Suppressor macrophage (primary cell): Measurements from ENCODE around the gene UBE2L3.
A peak's percentile ranks its signal among the peaks of the same experiment; 100 is the strongest.

Source experiments
- DNase-seq, 4 experiments: peaks; one replicate each; pipeline ENCODE4 v3.0.0-alpha.2; 2020 to 2022

The UBE2L3 gene

DNA sequence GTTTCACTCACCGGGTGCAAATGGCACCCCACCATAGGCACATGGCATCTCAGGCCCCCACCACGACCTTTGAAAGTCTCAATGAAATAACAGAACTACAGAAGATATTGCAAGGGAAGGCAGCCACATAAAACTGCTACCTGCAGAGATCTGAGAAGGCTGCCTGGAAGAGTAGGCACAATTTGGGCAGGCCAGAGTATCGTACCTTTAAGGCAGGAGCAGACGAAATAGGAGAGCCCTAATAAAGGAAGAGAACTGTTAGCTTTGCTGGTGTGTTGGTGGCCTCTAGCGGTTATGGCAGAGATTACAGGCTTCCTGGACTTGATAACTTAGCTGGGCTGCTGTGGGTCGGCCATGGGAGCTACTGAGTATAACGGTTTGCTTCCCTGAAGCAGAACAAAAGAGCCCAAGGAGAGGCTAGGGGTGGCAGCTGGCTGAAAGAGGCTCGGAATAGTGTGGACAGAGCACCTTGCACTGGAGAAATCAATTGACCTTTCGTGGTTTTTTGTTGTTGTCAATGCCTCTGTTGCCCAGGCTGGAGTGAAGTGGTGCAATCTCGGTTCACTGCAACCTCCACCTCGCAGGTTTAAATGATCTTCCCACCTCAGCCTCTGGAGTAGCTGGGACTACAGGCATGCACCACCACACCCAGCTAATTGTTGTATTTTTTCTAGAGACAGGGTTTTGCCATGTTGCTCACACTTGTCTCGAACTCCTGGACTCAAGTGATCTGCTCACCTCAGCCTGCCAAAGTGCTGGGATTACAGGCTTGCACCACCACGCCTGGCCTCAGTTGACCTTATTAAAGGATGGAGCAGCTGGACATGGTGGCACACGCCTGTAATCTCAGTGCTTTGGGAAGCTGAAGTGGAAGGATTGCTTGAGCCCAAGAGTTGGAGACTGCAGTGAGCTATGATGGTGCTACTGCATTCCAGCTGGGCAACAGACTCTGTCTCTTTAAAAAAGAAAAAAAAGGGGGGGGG is 79.4 kb downstream of the UBE2L3 start:
- peak; percentile 85 to 90 (median 87) for DNase-seq

GRCh38 chr22:21650280-21650679 is 82.8 kb downstream of the UBE2L3 start:
- DNase-seq: no peak

DNA sequence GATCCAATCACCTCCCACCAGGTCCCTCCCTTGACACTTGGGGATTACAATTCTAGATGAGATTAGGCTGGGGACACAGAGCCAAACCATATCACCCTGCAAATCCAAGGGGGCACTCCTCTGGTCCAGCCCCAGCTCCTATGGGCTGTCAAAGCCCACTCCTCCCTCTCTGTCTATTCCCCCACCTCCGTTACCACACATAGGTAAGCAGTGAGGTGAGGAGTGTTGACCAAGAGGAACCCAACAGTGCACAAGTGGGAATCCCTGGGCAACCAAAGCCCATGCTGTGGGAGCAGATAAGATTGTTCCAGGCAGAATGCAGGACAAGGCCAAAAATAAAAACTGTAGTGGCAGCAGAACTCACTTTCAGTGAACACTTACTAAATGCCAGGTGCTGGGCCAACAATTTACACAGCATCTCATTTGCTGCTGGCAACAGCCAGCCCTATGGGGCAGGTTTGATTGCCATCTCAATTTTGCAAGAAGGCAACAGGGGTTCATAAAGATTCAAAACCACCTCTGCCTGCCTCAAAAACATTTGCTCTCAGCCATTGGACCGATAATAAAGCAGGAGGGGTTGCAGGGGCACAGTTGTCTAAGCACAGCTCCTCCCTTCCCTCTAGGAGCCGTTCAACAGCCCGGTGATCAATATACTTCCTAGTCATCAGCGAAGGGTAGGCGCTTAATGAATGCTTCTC is 83.5 kb downstream of the UBE2L3 start:
- DNase-seq: no peak

DNA sequence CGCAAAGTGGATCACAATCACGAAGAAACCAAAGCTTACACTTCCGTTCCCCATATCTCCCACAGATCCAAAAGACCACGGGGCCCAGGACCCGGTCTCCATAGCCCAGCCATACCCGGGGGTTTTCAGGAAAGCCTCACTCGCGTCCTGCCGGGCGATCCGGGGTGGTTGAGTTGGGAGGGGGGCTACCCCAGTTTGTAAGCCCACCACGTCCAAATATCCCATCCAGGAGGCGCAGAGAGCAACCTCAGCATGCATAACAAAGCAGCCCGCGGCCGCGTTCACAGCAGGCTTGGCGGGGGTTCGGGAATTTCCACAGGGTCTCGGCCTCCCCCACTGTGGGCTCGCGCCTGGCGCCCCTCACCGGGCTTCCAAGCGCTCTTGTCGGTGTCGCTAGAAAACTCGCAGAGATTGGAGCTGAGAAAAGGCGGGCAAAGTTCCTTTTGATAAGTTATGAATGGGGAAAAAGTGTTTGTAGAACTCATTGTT is 84.1 kb downstream of the UBE2L3 start:
- peak in 2 of 4 experiments; percentile 5 to 12 for DNase-seq

DNA sequence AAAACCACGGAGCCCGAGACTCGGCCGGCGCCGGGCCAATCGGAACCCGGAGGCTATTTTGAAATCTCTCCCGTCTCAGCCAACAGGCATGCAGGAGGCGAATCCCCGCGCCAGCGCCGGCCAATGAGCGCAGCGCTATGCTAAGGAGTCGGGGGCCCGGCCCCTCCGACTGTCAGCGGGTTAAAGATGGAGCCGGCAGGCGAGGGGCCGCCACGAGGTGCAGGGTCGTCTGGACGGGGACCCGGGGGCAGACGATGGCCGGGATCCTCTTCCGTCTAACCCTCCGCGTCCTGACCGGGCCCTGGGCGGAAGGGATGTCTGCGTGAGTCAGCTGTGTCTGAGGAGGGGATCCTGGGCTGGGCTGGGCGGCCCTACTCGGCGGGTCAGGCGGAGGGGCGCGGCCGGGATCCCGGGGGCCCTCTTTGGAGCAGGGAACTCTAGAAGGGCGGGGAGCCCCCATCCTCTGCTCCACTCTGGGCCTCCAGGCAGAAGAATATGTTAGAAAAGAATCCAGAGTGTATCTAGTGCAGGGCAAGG is 84.6 kb downstream of the UBE2L3 start:
- peak; percentile 89 to 95 (median 91) for DNase-seq

DNA sequence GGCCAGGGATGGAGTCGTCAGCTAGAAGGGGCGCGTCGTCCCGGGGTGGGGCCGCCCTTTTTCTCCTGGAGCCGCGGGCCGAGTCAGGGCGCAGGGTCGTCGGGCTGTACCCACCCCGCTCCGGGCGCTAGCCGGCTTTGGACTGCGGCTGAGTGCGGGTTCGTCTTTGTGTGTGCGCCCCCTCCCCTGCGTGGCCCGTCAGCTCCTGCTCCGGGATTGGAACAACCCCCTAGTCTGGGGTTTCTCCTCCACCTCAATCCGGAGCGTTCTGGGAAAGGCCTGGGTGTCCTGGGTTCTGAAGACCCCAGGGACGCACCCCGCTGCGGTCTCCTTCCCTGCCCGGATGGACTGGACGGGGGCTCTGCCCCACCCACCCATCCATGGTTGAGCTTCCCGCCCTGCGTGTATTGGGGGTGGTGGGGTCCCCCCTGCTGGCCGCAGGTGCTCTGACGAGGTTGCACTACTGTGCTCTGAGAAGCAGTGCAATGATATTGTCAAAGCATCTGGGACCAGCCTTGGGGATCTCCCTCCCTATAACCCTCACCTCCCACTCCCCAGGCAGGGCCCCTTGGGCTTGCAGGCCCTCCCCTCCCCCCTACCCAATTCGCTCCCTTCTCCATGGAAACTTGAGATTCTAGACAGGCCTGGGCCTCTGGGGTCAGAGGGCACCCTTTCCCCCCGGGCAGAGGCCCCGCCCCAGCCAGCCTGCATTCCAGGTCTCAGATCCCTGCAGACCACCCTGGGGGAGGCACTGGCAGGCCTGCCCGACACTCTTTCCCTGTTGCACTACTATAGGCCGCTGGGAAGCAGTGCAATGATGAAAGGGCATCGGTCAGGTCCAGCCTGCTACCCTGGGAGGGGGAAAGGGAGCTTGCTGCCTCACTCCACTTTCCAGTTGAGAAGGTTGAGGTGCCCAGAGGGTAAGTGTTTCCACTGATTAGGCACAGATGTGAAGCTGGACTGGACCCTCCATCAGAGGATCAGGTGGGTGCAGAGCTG is 85.3 kb downstream of the UBE2L3 start:
- DNase-seq: no peak

GRCh38 chr22:21657020-21657359 is 89.5 kb downstream of the UBE2L3 start:
- no peak for DNase-seq

DNA sequence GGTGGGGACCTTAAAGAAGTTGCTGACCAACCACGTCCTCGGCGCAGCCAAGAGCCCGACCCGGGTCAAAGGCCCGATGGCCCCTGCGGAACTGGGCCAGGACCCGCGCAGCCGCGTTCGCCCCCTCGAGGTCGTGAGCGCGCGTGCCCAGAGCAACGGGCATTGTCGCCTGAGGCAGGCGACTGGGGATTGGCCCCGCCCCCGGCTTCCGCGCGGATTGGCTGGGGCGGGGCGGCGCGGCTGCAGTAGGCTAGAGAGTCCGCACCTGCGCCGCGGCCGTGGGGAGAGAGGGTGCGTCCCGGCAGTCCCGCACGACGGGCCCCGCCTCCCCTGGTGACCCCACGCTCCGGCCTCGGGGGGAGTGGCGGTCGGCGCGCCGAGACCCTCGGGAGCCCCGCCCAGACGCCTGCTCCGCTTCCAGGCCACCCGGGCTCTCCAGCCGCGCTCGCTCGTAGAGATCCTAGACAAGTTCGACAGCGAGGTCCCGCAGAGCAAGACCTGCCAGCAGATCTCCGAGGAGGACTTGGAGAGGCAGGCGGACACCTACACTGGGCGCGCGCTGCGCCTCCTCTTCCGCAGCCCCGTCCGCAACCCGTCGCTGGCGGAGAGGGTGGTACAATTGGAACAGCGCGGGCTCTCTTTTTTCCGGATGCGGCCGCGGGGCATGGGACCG is 90.0 kb downstream of the UBE2L3 start:
- DNase-seq: peak; percentile 79 to 91 (median 82)

- no peak for DNase-seq
Measured at GRCh38 chr22:21659864-21660525, 92.5 kb downstream of the UBE2L3 start.

- DNase-seq: no peak
Measured at GRCh38 chr22:21660904-21661303, 93.4 kb downstream of the UBE2L3 start.

DNA sequence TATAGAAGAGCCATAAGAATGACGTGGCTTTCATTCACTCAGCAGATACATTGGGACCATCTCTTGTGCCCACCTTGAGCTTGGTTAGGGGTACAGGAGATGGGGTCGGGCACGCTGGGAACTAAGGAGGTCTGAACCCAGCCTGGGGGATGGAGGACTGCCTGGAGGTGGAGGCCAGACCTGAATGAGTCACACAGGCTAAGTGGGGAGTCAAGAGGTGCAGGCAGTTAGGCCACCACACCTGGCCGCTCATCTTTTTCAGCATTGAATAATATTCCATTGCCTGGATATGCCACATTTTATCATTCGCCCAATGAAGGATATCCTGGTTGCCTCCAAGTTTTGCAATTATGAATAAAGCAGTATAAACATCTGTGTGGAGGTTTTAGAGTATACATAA is 94.5 kb downstream of the UBE2L3 start:
- DNase-seq: no peak

GRCh38 chr22:21663738-21664137 is 96.2 kb downstream of the UBE2L3 start:
- no peak for DNase-seq

GRCh38 chr22:21665047-21665851 is 97.7 kb downstream of the UBE2L3 start:
- no peak for DNase-seq

GRCh38 chr22:21666786-21667185 is 99.3 kb downstream of the UBE2L3 start:
- no peak for DNase-seq

- no peak for DNase-seq
Measured at GRCh38 chr22:21669026-21669425, 101.5 kb downstream of the UBE2L3 start.

DNA sequence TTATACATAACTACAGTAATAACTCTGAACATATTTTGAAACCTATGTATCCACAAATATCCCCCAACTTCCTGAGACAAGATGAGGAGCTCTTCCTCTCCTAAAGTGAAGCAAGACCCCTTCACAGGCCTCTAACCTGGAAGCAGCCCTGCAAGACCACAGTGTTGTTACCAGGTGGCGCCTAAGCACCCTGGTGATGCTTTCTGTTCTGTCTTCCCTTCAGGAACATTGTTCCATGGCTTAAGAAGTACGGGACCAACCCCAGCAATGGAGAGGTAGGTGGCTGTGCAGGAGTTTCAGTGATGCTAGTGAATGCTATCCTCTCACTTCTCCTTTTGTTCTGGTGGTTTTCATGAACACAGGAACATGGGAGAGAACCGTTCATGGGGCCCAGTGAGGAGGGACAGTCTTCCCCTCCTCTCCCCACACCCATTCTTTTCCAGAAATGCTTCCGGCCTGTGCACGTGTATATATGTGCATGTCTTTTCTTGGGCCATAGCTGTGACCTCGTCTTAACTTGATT is 104.7 kb downstream of the UBE2L3 start:
- no peak for DNase-seq
